Placental pericyte (primary cell): Measurements from ENCODE around the gene FCF1. TPM values are rescaled to one million over a fixed set of nuclear protein-coding genes. Genes with fewer than 3 reads are reported as not detected.

Source experiments
- small RNA-seq: library from RNA; depleted of rRNA; stranded (forward); fragments of <200 nt; gene quantifications from one replicate; pipeline ENCODE3, GENCODE V24; 2012; ENCODE audit warnings: low replicate concordance
- total RNA-seq: library from RNA; depleted of rRNA; stranded (reverse); fragments of >200 nt; gene quantifications from 2 replicates; pipeline ENCODE4 v1.2.3, GENCODE V29; 2012

FCF1 gene
- total RNA-seq = 36.1 and 42.0 TPM in 2 replicates

GRCh38 chr14:74712499-74713394 is at the start of gene FCF1, which contains the start of gene AREL1:
Gene FCF1 (plus strand): TSS chr14:74713144. CDS start chr14:74713198, 54 bp downstream.
Gene AREL1 (minus strand): TSS chr14:74713080. CDS start chr14:74685615, 27,465 bp downstream.

GRCh38 chr14:74762917-74763802 is 50.2 kb downstream of the FCF1 start, which contains the start of gene YLPM1:
Gene YLPM1 (plus strand): TSS chr14:74763316. CDS start chr14:74763490, 174 bp downstream.

Small RNA genes lying within 50 kb of the gene (small RNA-seq; reads per million reads assigned to genes)
- gene RF00409 = not detected

Other genes starting within 250 kb of the FCF1 start
- 145 and 299 TPM in 2 replicates for gene NPC2, start 219.8 kb upstream of the FCF1 start, total RNA-seq
- gene ISCA2, start 219.4 kb upstream of the FCF1 start, total RNA-seq = 9.0 and 11.0 TPM in 2 replicates
- gene LTBP2, start 100.9 kb upstream of the FCF1 start, total RNA-seq = 203 and 458 TPM in 2 replicates
- gene AREL1, start 64 bp upstream of the FCF1 start, total RNA-seq = 41.8 and 57.6 TPM in 2 replicates
- 25.8 and 39.7 TPM in 2 replicates for gene YLPM1, start 50.2 kb downstream of the FCF1 start, total RNA-seq
- gene PROX2, start 163.0 kb downstream of the FCF1 start, total RNA-seq = not detected in 2 replicates
- gene DLST, start 168.8 kb downstream of the FCF1 start, total RNA-seq = 88.0 and 99.2 TPM in 2 replicates
- gene RPS6KL1, start 210.1 kb downstream of the FCF1 start, total RNA-seq = 1.4 and 2.2 TPM in 2 replicates
- 0.22 and 2.4 TPM in 2 replicates for gene PGF, start 242.5 kb downstream of the FCF1 start, total RNA-seq